Tibial artery (tissue), 4 donors: ENCODE measurements around the gene ATP6V0E1.
A peak's percentile ranks its signal among the peaks of the same experiment; 100 is the strongest.

ENCODE experiments used
- DNase-seq, 2 donors: peaks; one replicate each; pipeline ENCODE4 v3.0.0-alpha.2; 2019
- H3K27ac ChIP-seq, 2 donors: fragments of 200-600 bp; sonication (generic) in 1 of 2; 1 replicate in 1 of 2; 2 replicates in 1 of 2; pipeline ENCODE4 v1.5.1; 2018 to 2019; ENCODE audit warnings: mild to moderate bottlenecking in 1 of 2
- H3K27me3 ChIP-seq, 2 donors: fragments of 200-600 bp; sonication (generic) in 1 of 2; one replicate each; pipeline versions ENCODE4 v1.5.1 to v1.6.0; 2016 to 2019
- H3K36me3 ChIP-seq, 3 donors: fragments of 200-600 bp; sonication (generic) in 2 of 3; one replicate each; pipeline ENCODE4 v1.5.1; 2016 to 2019; ENCODE audit warnings: mild to moderate bottlenecking in 2 of 3
- H3K4me1 ChIP-seq, 4 donors: fragments of 200-600 bp; sonication (generic) in 2 of 4; 1 replicate in 3 of 4; 2 replicates in 1 of 4; pipeline ENCODE4 v1.5.1; 2016 to 2019
- H3K4me3 ChIP-seq, 2 donors: fragments of 200-600 bp; sonication (generic) in 1 of 2; 1 replicate in 1 of 2; 2 replicates in 1 of 2; pipeline ENCODE4 v1.5.1; 2018 to 2019; ENCODE audit warnings: mild to moderate bottlenecking in 2 of 2
- H3K9me3 ChIP-seq, 3 donors: fragments of 200-600 bp; sonication (generic) in 1 of 3; one replicate each; pipeline ENCODE4 v1.5.1; 2016 to 2019
- intact Hi-C: fragments of 100-400 bp; cut with DNase I; formaldehyde crosslinking; loops from one replicate; pipeline ENCODE4 v1.15.0; 2023; ENCODE audit warnings: low total_unique reads
- TF ChIP-seq, protein P1 (sequence below), 2 experiments: fragments of 200-600 bp in 1 of 2; fragments of 450-650 bp in 1 of 2; IDR thresholded peaks; one replicate each; pipeline ENCODE4 v1.5.1; 2017 to 2019; ENCODE audit warnings: antibody characterized with exemption in 2 of 2, mild to moderate bottlenecking in 1 of 2, moderate library complexity in 1 of 2

The ATP6V0E1 gene

DNA sequence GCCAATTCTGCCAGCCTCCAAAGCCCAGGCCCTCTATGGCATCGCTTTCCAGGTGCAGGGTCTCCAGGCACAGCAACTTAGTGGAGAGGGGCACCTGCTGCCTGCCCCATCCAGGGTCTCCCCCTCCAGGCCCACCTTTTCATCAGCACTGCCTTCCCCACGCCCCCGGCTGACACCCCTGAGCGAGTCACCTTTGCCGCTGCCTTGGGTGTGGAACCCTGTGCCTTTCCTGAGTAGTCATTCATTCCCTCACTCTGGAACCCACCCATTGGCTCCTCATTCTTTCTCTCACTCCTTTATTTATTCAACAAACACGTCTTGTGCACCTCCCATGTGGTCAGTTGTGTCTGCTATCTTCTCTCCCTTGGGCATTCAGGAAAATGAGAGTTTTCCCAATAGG, 38.8 kb upstream of the ATP6V0E1 start:
- H3K4me3 ChIP-seq: no peak overlapping the region
- no peaks in the 10 kb centered on the region for H3K27me3 ChIP-seq
- peaks cover 0 to 5% (median 0%) of the 10 kb centered on the region in 4 donors for H3K4me1 ChIP-seq
- intact Hi-C loops: no loop called here
- TF ChIP-seq, protein P1, sequence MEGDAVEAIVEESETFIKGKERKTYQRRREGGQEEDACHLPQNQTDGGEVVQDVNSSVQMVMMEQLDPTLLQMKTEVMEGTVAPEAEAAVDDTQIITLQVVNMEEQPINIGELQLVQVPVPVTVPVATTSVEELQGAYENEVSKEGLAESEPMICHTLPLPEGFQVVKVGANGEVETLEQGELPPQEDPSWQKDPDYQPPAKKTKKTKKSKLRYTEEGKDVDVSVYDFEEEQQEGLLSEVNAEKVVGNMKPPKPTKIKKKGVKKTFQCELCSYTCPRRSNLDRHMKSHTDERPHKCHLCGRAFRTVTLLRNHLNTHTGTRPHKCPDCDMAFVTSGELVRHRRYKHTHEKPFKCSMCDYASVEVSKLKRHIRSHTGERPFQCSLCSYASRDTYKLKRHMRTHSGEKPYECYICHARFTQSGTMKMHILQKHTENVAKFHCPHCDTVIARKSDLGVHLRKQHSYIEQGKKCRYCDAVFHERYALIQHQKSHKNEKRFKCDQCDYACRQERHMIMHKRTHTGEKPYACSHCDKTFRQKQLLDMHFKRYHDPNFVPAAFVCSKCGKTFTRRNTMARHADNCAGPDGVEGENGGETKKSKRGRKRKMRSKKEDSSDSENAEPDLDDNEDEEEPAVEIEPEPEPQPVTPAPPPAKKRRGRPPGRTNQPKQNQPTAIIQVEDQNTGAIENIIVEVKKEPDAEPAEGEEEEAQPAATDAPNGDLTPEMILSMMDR (IDR thresholded peaks at IDR 0.05): no peak
- peaks cover 22 to 84% (median 70%) of the 10 kb centered on the region in 3 donors for H3K36me3 ChIP-seq
- H3K27ac ChIP-seq: no peak overlapping the region
- peak; percentile 12 to 48 for DNase-seq
- no peaks in the 10 kb centered on the region for H3K9me3 ChIP-seq

DNA sequence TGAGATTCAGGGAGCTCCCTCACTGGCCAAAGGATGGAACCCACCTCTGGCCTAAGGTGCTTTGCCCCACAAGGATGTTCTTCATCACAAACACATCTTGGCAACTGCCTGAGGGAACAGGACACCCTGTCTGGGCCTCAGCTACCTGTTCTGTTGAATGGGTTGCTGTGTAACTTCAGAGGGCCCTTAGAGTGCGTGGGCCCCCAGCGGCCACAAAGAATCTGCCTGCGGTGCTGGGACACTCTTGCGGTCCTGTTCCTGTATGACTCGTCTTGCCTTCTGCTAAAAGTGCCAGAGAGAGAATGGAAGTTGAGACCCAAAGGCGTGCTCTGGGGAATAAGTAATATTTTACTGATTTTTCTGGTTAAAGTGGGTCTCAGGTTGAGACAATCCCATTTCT, 38.4 kb upstream of the ATP6V0E1 start:
- H3K4me1 ChIP-seq: peaks cover 0 to 5% (median 0%) of the 10 kb centered on the region in 4 donors
- H3K9me3 ChIP-seq: no peaks in the 10 kb centered on the region
- H3K27ac ChIP-seq: no peak overlapping the region
- no peaks in the 10 kb centered on the region for H3K27me3 ChIP-seq
- TF ChIP-seq, protein P1 (IDR thresholded peaks at IDR 0.05): no peak
- H3K36me3 ChIP-seq: peaks cover 19 to 80% (median 66%) of the 10 kb centered on the region in 3 donors
- intact Hi-C loops: no loop called here
- no peak overlapping the region for H3K4me3 ChIP-seq
- peak in 1 of 2 donors; percentile 12 for DNase-seq

DNA sequence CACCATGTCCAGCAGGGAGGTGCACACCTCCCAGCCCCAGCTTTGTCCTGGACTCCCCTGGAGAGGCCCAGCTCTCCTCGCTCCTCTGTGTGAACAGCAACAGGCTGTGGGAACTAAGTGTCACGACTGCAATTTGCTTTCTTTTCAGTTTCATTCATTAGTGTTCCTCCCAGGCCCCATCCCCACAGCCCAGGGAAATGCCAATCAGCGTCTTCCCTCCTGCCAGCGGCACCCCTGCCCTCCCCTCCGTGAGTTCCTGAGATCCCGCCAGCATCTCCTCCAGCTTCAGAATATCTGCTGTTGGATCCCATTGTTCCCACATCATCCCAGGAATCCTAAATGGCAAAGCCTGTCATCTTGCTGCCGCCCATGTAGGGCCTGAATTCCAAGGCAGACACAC, 37.4 kb upstream of the ATP6V0E1 start:
- intact Hi-C loops: no loop called here
- Histone ChIP-seq H3K36me3 (peaks cover 19 to 81% (median 69%) of the 10 kb centered on the region in 3 donors), H3K9me3 (no peaks in the 10 kb centered on the region), H3K27ac (peak overlapping the region in 1 of 2 donors; percentile 34), H3K4me1 (peaks cover 0 to 5% (median 0%) of the 10 kb centered on the region in 4 donors), H3K27me3 (no peaks in the 10 kb centered on the region), H3K4me3 (no peak overlapping the region)
- peak; percentile 15 to 55 for DNase-seq
- TF ChIP-seq, protein P1 (IDR thresholded peaks at IDR 0.05): no peak

DNA sequence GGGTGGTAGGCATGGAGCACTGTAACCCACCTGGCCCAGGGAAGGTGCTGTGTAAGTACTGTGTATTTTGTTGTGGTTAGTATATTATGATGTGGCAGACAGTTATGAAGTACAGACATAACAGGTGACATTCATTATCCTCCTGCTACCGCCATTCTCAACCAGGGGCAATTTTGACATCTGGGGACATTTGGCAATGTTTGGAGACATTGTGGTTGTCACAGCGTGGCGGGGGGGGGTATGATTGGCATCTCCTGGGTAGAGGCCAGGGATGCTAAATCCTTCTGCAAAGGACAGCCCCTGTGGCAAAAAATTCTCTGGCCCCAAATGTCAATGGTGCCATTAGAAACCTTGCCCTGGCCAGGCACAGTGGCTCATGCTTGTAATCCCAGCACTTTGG, 34.1 kb upstream of the ATP6V0E1 start:
- no peaks in the 10 kb centered on the region for H3K9me3 ChIP-seq
- no peak overlapping the region for H3K27ac ChIP-seq
- intact Hi-C loops: no loop called here
- H3K36me3 ChIP-seq: peaks cover 11 to 65% (median 48%) of the 10 kb centered on the region in 3 donors
- H3K27me3 ChIP-seq: no peaks in the 10 kb centered on the region
- TF ChIP-seq, protein P1 (IDR thresholded peaks at IDR 0.05): no peak
- H3K4me1 ChIP-seq: peaks cover 0 to 36% (median 12%) of the 10 kb centered on the region in 4 donors
- no peak overlapping the region for H3K4me3 ChIP-seq
- DNase-seq: no peak

DNA sequence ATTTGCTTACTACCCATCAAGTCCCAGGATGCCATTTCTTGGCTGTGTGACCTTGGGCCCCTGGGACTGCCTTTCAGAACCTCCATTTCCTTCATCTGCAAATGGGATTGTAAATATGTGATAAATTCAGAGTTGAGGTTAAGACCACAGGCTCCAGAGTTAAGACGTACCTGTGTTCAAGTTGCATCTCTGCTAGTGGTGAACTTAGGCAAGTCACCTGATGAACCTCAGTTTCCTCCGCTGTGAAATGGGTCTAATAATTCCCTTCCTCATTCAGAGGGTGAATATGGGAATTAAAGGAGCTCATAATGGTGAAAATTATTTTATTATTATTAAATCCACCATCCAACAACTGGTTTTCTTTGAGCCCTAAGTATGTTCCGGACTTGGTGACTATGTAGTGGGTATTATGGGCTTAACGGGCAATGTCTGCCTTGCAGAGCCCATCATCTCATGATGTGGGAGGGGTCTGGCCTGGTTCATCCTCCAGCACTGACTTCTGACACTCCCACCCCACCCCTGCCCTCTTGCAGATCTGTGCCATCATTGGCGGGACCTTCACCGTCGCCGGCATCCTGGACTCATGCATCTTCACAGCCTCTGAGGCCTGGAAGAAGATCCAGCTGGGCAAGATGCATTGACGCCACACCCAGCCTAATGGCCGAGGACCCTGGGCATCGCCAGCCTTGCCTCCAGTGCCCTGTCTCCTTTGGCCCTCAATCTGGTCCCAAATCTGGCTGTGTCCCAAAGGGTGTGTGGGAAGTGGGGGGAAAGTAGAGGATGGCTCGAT, 33.2 kb upstream of the ATP6V0E1 start:
- Histone ChIP-seq H3K27ac (peak overlapping the region in 1 of 2 donors; percentile 29), H3K9me3 (no peaks in the 10 kb centered on the region), H3K4me1 (peaks cover 0 to 41% (median 14%) of the 10 kb centered on the region in 4 donors), H3K36me3 (peaks cover 11 to 56% (median 38%) of the 10 kb centered on the region in 3 donors), H3K4me3 (no peak overlapping the region), H3K27me3 (no peaks in the 10 kb centered on the region)
- DNase-seq: no peak
- intact Hi-C loops: no loop called here
- TF ChIP-seq, protein P1 (IDR thresholded peaks at IDR 0.05): no peak
